Activated CD8-positive, alpha-beta memory T cell treated with anti-CD3 and anti-CD28 coated beads for 1 hour (primary cell): ENCODE results near the gene PACRG.

Experiments
- DNase-seq, 2 donors: peaks; one replicate each; pipeline ENCODE4 v3.0.0-alpha.2; 2020; ENCODE audit warnings: low read depth in 1 of 2; ENCODE audit errors: extremely low read depth in 1 of 2

The PACRG gene

GRCh38 chr6:163230901-163231300 lies 503.1 kb downstream of the PACRG start:
- no peak for DNase-seq

GRCh38 chr6:163231356-163232014 lies 503.7 kb downstream of the PACRG start:
- DNase-seq, result no peak

GRCh38 chr6:163232015-163232523 lies 504.3 kb downstream of the PACRG start:
- no peak for DNase-seq

- no peak for DNase-seq
Observed at GRCh38 chr6:163232649-163233048, 504.9 kb downstream of the PACRG start.

GRCh38 chr6:163237110-163237509 lies 509.3 kb downstream of the PACRG start:
- DNase-seq, result no peak

GRCh38 chr6:163239572-163240340 lies 512.0 kb downstream of the PACRG start:
- no peak for DNase-seq

- DNase-seq, result no peak
Observed at GRCh38 chr6:163240556-163240955, 512.8 kb downstream of the PACRG start.

- no peak for DNase-seq
Observed at GRCh38 chr6:163241683-163242082, 513.9 kb downstream of the PACRG start.

GRCh38 chr6:163243083-163243482 lies 515.3 kb downstream of the PACRG start:
- DNase-seq, result no peak

- no peak for DNase-seq
Observed at GRCh38 chr6:163243692-163244589, 516.2 kb downstream of the PACRG start.

- DNase-seq, result no peak
Observed at GRCh38 chr6:163248051-163248450, 520.3 kb downstream of the PACRG start.

GRCh38 chr6:163249651-163250101 lies 521.9 kb downstream of the PACRG start:
- DNase-seq, result no peak

GRCh38 chr6:163250116-163250515 lies 522.3 kb downstream of the PACRG start:
- DNase-seq, result no peak

- no peak for DNase-seq
Observed at GRCh38 chr6:163252061-163252591, 524.4 kb downstream of the PACRG start.

- DNase-seq, result no peak
Observed at GRCh38 chr6:163253556-163254213, 525.9 kb downstream of the PACRG start.

GRCh38 chr6:163254341-163254835 lies 526.6 kb downstream of the PACRG start:
- no peak for DNase-seq

GRCh38 chr6:163255265-163255664 lies 527.5 kb downstream of the PACRG start:
- DNase-seq, result no peak

- DNase-seq, result no peak
Observed at GRCh38 chr6:163259689-163260088, 531.9 kb downstream of the PACRG start.

GRCh38 chr6:163260111-163260895 lies 532.5 kb downstream of the PACRG start:
- DNase-seq, result no peak
